ENCODE measurements around the gene ARHGEF5.
"Not testable (repeated sequence)": the region's sequence is repeated elsewhere in the genome, so short reads cannot be mapped to it uniquely, and the experiment has no call there.

Gene ARHGEF5

DNA sequence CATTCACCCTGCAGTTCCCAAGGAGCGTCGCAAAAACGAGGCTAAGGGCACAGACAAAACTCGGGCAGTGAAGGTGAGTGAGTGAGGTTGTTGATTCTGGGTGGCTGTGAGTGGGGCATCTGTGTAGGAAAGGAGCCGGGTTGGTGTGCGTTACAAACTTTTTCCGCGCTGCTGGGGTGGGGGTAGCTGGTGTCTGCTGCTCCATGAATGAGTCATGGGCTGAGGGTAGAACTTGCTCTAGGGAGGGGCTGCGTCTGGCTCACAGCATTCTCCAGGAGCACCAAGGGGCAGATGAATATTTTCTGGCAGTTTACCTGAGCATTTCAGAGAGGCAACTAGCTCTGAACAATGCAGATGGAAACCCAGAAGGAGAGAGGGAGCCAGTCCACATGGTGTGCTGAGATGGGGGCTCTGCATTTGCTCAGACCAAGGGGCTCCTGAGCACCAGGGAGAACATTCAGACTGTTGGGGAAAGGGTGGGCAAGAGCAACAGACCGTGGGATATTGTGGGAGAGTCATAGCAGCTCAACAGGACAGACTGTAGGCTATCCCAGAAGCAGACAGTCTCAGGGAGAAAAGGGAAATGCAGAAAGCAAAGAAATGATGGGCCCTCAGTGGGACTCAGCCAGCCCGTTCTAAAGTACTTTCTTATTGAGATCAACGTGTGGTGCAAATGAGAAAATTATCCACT is 29.5 kb downstream of the ARHGEF5 start:
- no peak for DNase-seq

DNA sequence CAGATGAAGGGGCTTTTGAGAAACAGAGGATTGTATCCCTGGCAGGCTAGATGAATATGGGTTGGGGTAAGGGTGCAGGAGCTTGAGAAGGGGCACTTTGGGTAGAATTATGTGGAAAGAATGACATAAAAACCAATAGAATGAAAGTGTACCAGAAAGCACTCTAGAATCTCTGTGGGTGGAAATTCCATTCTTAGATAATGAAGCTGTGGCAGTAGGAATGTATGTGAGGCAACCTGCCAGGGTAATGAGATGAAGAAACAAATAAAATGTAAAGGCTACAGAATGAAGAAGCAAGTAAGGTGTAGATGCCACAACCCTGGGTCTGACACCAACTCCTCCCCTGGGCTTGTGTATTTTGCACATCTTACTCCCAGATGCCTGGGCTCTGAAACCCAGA is 31.5 kb downstream of the ARHGEF5 start:
- no peak for DNase-seq

DNA sequence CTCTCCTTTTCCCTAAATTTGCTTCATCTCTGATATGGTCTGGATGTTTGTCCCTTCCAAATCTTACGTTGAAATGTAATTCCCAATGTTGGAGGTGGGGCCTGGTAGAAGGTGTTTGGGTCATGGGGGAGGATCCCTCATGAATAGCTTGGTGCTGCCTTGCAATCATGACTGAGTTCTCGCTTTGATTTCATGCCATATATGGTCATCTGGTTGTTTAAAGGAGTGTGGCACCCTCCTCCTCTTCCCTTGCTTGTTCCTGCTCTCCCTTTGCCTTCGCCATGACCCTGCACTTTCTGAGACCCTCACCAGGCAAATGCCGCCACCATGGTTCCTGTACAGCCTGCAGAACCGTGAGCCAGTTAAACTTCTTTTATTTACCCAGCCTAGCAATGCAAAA is 33.7 kb downstream of the ARHGEF5 start:
- DNase-seq: no peak

DNA sequence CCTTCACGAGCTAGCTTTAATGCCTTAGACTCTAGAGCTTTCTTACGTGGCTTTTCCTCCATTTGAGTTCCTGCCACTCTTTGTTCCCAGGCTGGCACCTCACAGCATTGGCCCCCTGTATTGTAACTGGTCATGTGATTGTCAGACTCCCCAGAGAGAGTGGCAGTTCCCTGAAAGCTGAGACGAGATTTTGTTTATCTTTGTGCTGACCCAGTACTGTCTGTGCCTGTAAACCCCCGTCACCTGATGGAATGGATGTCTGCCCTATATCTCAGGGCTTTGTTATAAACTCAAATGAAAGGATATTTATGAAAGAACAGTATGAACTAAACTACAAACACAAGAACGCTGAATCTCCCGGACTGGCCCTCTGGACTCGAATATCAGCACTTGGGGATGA is 35.3 kb downstream of the ARHGEF5 start:
- no peak for DNase-seq

DNA sequence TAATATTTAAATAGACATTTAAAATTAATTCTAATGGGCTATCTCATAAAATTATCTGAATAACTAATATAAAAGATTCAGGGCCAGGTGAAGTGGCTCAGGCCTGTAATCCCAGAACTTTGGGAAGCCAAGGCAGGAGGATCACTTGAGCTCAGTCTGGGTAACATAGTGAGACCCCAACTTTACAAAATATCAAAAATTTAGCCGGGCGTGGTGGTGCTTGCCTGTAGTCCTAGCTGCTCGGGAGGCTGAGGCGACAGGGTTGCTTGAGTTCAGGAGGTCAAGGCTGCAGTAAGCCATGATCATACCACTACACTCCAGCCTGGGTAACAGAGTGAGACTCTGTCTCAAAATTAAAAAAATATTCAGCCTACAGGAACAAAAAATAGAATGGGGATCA is 35.8 kb downstream of the ARHGEF5 start:
- DNase-seq: no peak

DNA sequence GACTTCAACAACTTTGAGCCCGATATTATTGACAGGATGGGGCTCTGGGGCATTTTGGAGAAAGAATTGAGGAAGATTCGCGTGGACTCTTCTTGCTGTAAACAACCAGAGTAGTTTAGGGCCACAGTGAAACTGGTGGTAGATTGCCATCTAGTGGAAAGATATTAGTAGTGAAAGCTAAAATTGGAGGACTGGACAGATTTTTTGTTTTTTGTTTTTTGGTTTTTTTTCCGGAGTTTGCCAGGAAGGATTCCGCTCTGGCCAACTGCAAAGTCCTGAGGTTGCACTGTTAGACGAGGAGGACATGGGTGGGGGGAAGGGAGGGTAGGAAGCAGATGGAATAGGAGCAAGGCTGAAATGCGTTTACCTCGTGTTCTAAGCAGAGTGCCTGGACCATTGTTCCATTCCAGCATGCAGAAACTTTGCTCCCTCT is 36.6 kb downstream of the ARHGEF5 start:
- peak in 1 of 2 donors; percentile 78 for DNase-seq

DNA sequence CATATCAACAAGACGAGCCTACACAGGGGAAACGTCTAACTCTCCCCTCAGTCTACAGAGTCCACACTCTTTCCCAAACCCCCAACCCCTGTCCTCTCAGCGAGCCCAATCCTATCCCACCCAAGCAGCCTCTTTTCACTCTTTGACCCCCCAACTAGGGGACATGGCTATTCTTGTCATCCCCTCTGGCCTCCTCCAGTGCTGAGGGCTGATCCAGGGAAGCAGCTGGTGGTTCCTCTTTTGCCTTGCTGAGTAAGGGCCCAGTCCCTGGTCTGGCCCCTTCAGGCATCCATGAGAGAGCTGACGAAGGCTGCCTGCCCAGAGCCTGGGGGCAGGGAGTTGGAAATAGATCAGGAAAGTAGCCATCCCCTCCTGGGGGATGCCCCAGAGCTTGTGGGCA is 41.9 kb downstream of the ARHGEF5 start:
- DNase-seq: no peak

DNA sequence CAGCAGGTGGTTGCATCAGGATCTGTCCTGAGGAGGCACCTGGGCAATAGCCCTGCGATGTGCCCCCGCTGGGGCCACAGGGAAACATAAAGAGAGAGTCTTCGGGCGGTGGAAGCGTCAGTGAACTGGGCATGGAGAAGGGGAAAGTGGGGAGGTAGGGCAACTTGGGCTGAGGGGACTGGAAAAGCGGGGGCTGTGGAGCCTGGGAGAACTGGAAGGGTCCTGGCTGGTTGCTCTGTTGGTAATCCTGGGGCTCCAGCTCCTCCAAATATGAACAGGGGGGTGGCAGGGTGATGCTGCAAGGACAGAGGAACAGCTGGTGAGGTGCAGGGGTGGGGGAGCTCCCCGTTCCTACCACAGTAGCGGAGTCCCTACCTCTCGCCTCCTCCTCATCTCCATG is 43.1 kb downstream of the ARHGEF5 start:
- DNase-seq: no peak

DNA sequence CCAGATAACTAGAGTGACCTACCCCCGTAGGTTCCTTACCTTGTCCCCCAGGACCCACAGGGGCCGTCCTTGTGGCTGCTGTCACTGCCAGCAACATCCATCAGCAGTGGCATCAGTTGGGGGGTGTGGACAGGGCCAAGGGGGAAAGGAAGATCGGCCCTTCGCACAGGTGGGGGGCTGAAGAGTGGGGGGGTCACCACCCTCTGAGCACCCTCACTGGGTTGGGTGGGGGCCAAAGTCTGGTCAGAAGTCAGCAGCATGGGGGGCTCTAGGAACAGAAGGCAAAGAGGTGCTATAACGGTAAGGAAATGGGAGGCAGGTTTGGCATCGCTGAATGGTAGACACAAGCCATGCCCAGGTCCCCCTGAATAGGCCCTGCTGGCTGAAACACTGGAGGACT is 43.7 kb downstream of the ARHGEF5 start:
- DNase-seq: no peak

DNA sequence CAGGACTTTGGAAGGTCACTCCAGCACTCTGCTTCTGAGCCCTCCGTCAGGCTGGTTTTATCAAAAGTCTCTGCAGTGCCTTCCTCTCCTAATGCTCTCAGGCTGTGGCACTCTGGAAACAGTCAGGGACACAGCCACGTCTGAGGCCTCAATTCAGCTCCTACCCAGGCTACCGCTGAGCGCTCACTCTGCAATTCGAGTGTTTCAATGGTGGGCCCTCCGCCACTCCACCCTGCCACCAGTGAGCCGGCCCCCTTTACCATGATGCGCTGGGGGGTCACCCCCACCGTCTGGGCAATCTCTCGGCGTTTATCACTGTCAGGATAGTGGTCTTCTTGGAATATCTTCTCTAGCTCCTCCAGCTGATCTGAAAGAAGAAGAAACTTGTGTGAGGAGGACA is 44.7 kb downstream of the ARHGEF5 start:
- DNase-seq: no peak

DNA sequence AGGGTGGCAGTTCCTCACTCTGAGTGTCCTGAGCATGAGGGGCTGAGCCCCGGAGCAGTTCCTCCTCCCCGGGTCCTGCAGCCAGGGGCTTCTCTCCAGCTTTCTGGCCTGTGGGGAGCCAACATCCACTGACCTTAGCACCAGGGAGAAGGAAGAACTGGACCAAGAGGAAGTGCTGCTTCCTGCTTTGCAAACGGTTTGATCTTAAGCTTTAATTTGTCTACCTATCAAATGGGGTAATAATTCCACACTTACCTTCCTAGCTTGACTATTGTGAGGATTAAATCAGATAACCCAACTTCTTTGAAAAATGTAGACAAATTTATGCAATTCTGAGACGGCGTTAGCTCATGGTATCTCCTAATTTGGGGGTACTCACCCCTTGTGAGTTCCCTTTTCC is 46.3 kb downstream of the ARHGEF5 start:
- DNase-seq: no peak

DNA sequence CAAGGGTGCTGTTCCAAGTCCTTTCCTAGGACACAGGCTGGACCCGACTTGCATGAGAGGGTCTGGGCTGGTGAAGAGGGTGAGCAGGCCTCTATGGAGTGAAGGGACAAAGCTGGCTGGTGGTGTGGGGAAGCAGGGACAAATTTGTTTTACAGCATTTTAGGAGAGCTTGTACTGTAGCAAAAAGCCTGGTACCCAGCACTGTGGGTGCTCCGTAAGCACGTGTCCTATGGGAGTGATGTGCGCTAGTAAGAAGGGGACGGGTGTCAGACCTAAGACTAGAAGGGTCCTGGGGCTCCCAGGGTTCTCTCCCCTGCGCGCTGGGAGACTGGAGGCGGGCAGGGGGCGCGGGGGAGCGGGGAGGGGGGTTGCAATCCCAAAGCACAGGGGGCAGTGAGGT is 47.9 kb downstream of the ARHGEF5 start:
- DNase-seq: no peak

DNA sequence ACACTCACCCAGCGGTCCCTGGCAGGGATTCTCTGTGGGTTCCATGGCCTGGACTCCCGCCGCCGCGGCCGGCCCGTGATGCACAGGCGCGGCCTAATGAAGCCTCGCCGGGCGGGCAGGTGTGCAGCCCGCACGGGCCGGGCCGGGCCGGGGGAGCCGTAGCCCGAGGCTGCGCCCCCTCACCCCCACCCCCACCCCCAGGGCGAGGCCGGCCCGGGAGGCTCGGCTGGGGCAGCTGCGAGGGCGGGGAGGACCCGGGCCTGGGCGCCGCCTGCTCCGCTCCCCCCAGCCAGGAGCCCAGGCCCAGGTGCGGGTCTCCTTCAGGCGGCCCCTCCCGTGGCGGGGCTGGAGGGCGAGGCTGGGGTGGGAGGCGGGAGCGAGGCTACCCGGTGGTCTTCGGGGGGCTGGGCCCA is 48.5 kb downstream of the ARHGEF5 start, which contains the start of gene NOBOX:
TSS of gene NOBOX (minus strand) at position 45 of the 413 bp plus-strand sequence.
- DNase-seq: no peak

DNA sequence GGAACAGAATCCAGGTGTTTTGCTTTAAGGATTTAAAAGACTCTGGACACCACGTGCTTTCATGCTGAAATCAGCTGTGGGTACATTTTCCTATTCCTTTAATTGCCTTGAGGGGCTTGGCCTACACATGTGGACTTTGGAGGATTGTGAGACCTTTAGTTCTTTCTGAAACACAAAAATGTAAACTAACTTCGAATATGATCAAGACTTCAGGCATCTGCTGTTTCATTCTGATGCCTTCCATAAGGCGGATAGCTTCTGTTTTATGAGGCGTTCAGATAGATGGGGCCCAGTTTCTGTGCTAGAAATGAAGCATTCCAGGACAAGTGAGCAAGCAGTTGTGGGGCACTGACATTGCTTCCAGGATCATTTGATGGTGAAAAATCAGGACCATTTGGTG is 49.7 kb downstream of the ARHGEF5 start:
- DNase-seq: no peak

DNA sequence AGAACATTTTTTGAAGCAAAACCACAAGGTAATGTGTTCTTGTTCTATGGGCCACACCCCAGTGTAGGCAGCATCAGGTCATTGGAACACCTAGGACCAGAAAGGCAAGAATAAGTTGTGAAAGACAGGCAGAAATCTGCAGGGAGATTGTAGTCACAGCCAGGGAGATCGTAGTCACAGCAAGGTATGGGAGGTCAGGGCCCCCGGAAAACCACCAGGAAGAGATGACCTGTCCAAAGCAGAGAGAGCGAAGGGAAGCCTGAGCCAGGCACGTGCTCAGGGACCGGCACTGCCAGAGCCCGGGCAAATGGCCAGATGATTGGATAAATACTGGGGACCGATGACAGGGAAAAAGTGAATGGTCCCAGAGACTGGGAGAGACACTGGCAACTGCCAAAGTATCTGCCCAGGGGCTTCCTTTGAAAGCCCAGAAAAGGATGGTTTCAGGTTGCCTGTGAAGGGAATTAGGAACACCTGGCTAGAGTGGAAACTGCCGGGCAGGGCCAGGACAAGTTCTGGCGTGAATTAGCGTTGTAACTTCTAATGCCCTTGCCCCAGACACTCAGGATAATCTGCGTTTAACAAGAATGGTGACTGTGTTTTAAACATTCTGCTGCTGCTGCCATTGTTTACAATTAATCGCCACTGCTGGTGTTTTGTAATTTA is 52.2 kb downstream of the ARHGEF5 start:
- DNase-seq: no peak

DNA sequence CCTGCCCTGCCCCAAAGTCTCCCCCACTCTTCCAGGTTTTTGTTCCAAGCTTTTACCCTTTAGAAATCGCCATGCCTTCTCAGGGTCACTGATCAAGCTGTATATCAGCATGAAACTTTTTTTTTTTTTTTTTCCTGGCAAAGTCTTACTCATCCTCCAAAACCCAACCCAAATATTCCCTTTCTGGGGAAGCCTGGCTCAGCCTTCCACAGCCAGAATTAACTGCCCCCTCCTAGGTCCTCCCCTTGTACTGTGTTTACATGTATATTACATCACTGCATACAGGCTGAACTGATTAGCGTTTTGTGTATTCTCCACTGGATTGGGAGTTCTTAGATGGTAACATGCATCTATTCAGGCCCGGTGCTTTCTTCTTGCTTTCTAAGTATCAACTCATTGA is 52.9 kb downstream of the ARHGEF5 start:
- no peak for DNase-seq

DNA sequence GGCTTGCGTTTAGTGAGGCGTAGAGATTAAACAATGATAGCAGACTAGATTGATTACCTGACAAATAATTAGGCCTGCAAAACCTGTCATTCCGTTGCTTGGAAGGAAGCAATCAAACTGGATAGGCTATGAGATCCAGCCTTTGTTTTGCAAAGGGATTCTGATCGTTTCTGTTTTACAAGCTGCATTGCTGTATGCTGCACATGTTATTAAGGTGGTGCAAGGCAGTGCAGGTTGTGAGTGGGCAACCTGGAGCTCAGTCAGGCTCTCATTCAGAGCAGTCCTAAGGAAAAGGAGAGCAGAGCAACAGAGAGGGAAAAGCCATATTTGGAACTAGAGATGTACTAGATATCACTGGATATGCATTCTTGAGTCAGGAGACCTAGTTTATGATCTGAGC is 55.2 kb downstream of the ARHGEF5 start:
- no peak for DNase-seq

DNA sequence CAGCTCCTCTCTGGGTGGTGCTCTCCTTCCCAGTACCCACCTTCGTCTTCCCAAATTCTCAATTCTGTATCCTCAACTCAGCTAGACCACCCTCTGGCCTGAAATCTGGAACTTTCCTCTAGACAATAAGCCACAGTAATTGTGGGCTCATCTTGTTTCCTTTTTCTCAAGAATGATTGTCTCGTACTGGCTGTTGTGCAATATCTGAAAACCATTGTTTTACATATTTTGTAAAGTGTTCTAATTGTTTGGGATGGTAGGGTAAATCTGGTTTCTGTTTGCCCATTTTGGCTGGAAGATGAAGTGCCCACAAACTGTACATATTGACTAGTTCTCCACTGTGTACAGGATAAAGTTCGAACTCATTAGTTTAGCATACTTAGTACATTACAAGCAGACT is 59.6 kb downstream of the ARHGEF5 start:
- DNase-seq: no peak

DNA sequence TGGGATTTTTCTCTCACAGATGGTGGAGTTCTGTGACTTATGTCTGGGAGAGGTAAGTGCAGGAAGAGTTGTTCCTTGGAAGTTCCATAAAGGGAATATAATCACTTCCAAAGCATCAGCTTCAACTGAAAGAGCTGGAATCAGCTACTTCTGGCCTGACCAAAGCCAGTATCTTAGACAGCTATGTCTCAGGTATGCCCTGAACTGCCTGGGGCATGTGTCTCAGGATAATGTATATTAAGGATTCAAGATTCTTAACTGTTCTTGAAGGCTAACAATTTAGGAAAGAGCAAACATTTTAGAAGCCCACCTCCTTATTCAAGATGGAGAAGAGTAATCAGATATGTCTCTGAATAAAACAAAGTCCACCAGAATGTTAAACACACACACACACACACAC is 60.7 kb downstream of the ARHGEF5 start:
- no peak for DNase-seq

DNA sequence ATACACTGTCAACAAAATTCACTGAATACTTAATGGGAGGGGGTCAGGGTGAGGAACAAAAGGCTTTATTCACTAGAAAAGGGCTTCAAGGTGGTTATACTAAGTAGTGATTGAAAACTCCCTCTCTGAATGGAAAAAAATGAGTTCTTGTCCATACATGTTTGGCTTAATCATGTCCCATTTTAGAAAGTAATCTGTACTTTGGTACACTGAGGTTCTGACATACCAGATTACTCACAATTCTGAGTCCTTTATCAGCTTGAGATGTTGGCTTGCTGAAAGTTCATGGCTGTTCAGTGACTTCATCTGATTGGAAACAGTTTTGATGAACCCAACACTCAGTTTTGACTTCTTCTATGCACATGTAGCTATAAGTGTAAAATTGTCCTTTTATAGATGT is 61.1 kb downstream of the ARHGEF5 start:
- DNase-seq: no peak

DNA sequence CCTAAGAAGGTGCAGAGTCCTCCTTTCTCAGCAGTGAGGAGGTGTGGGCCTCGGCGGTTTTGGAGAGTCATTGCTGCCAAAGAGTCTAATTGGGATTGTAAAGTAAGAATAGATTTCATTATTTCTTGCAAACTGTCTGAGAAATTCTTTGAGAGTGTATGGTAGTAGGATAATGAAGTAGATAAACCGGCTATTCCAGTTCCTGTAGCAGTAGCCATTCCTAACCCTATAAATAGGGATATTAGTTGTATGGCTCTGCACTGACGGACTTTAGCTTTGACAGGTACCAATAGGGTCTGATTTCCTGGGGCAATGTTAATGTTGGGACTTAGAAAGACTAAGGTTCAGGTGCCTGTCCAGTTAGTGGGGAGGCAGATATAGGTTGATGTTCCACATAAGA is 63.7 kb downstream of the ARHGEF5 start:
- DNase-seq: not testable (repeated sequence)

DNA sequence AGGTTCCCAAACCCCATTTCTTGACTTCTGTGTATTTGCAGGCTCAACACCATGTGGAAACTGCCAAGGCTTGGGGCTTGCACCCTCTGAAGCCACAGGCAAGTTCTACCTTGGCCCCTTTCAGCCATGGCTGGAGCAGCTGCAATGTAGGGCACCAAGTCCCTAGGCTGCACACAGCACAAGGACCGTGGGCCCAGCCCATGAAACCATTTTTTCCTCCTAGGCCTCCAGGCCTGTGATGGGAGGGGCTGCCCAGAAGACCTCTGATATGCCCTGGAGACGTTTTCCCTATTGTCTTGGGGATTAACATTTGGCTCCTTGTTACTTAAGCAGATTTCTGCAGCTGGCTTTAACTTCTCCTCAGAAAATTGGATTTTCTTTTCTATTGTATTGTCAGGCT is 72.3 kb downstream of the ARHGEF5 start:
- not testable (repeated sequence) for DNase-seq

DNA sequence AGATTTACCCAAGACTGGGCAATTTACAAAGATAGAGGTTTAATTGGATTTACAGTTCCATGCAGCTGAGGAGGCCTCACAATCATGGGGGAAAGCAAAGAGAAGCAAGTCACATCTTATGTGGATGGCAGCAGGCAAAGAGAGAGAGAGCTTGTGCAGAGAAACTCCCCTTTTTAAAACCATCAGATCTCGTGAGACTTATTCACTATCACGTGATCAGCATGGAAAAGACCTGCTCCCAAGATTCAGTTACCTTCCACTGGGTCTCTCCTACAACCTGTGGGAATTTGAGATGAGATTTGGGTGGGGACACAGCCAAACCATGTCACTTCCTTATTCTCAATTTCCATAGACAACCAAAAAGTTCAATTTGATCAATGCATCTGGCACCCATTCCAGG is 73.2 kb downstream of the ARHGEF5 start:
- DNase-seq: no peak

Measured in hippocampal formation (tissue), 2 donors.